Effector memory CD4-positive, alpha-beta T cell (primary cell): ENCODE measurements around the gene MAP3K8.
"Not testable (repeated sequence)": the region's sequence is repeated elsewhere in the genome, so short reads cannot be mapped to it uniquely, and the experiment has no call there.

Experiments used
- DNase-seq, 3 donors: peaks; one replicate each; pipeline ENCODE4 v3.0.0-alpha.2; 2020
- H3K27ac ChIP-seq: 2 replicates; pipeline ENCODE4 v1.7.0; 2013; ENCODE audit warnings: mild to moderate bottlenecking, low read length, moderate library complexity; ENCODE audit not compliant: insufficient read depth, poor library complexity, severe bottlenecking
- H3K27me3 ChIP-seq: replicated peaks from 2 replicates; pipeline ENCODE4 v1.7.0; 2013; ENCODE audit warnings: mild to moderate bottlenecking, low read length; ENCODE audit not compliant: insufficient read depth, control insufficient read depth, poor library complexity, severe bottlenecking
- H3K36me3 ChIP-seq: 2 replicates; pipeline ENCODE4 v1.7.0; 2013; ENCODE audit warnings: mild to moderate bottlenecking, low read length, moderate library complexity; ENCODE audit not compliant: control insufficient read depth, insufficient read depth
- H3K4me1 ChIP-seq: 2 replicates; pipeline ENCODE4 v1.7.0; 2013; ENCODE audit warnings: low read length, mild to moderate bottlenecking; ENCODE audit not compliant: control insufficient read depth, insufficient read depth, poor library complexity, severe bottlenecking
- H3K4me3 ChIP-seq: 2 replicates; pipeline ENCODE4 v1.7.0; 2013; ENCODE audit warnings: low read length, low read depth, mild to moderate bottlenecking; ENCODE audit not compliant: insufficient read depth, poor library complexity, severe bottlenecking
- H3K9me3 ChIP-seq: 2 replicates; pipeline ENCODE4 v1.7.0; 2013; ENCODE audit warnings: mild to moderate bottlenecking, low read length, moderate library complexity; ENCODE audit not compliant: control insufficient read depth

MAP3K8 gene

DNA sequence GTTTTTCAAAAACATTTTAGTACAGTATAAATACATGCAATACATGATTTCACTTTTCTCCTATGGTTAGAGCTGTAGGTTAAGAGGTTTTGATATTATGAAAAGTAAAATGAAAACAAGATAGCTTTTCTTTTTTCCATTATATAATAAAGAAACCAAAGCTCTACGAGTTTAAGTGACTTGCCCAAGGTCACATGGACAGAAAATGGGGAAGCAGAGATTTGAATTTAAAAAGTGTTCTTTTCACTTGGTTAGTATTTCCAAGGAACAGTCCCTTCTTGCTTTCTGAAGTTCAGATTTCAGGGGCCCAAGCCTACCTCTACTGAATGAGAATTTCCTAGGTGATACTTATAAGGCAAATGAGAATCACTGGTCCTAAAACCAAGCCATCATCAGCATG lies 13.2 kb upstream of the MAP3K8 start:
- no peaks in the 10 kb centered on the region for H3K36me3 ChIP-seq
- no peak overlapping the region for H3K27ac ChIP-seq
- H3K9me3 ChIP-seq: no peaks in the 10 kb centered on the region
- DNase-seq: no peak
- H3K27me3 ChIP-seq: no peaks in the 10 kb centered on the region
- no peak overlapping the region for H3K4me3 ChIP-seq
- H3K4me1 ChIP-seq: peaks cover 3% of the 10 kb centered on the region

GRCh38 chr10:30422151-30422695 lies 11.8 kb upstream of the MAP3K8 start:
- peaks cover 3% of the 10 kb centered on the region for H3K4me1 ChIP-seq

DNA sequence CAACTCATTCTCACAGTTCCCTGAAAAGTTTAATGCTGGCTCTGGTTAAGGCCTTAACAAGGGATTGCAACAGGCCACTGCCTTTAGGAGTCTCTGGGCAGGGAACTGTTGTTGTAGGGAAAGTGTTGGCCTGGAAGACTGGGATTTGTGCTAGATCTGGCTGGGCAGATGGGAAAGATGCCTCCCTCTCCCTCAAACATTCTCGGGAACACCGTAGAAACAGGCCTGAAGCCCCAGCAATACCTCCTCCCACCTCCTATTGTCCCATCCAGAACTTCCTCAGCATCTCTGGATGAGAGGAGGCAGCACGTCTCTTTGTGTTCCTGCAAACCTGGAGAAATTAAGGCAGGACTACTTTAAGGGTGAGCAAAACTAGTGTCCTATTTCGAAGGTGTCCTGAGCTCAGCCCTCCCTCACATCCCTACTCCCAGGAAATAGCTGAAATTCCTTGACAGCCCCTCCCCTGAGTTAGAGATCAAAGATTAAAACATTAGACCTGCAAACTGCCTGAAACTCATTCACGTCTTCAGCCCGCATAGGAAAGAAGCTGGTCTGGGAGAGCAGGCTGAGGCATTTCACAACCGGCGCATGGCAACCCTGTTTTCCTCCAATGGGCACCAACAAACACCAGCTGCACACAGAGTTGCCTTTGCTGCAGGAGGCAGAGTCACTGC lies 10.9 kb upstream of the MAP3K8 start:
- H3K4me3 ChIP-seq: no peak overlapping the region
- H3K36me3 ChIP-seq: no peaks in the 10 kb centered on the region
- no peak for DNase-seq
- H3K9me3 ChIP-seq: no peaks in the 10 kb centered on the region
- H3K27me3 ChIP-seq: no peaks in the 10 kb centered on the region
- peaks cover 11% of the 10 kb centered on the region for H3K4me1 ChIP-seq
- no peak overlapping the region for H3K27ac ChIP-seq

More at GRCh38 chr10:30422151-30422695, 11.8 kb upstream of the MAP3K8 start:
- Histone ChIP-seq H3K27ac (no peak overlapping the region), H3K4me3 (no peak overlapping the region), H3K27me3 (no peaks in the 10 kb centered on the region), H3K9me3 (no peaks in the 10 kb centered on the region), H3K36me3 (no peaks in the 10 kb centered on the region)
- no peak for DNase-seq

GRCh38 chr10:30423655-30424275 lies 10.2 kb upstream of the MAP3K8 start:
- not testable (repeated sequence) for H3K9me3 ChIP-seq, H3K4me3 ChIP-seq, H3K27ac ChIP-seq, H3K27me3 ChIP-seq, H3K36me3 ChIP-seq, DNase-seq
- peaks cover 11% of the 10 kb centered on the region for H3K4me1 ChIP-seq

GRCh38 chr10:30425336-30426075 lies 8.5 kb upstream of the MAP3K8 start:
- no peak for DNase-seq
- H3K27ac ChIP-seq: no peak overlapping the region
- H3K4me1 ChIP-seq: peaks cover 8% of the 10 kb centered on the region
- no peak overlapping the region for H3K4me3 ChIP-seq
- H3K27me3 ChIP-seq: no peaks in the 10 kb centered on the region
- no peaks in the 10 kb centered on the region for H3K9me3 ChIP-seq
- no peaks in the 10 kb centered on the region for H3K36me3 ChIP-seq

- H3K36me3 ChIP-seq: no peaks in the 10 kb centered on the region
- no peak for DNase-seq
- H3K9me3 ChIP-seq: no peaks in the 10 kb centered on the region
- H3K4me3 ChIP-seq: no peak overlapping the region
- peaks cover 13% of the 10 kb centered on the region for H3K4me1 ChIP-seq
- H3K27me3 ChIP-seq: no peaks in the 10 kb centered on the region
- no peak overlapping the region for H3K27ac ChIP-seq
Measured at GRCh38 chr10:30430544-30431298, 3.3 kb upstream of the MAP3K8 start.

- no peak for DNase-seq
- Histone ChIP-seq H3K4me3 (no peak overlapping the region), H3K4me1 (peaks cover 21% of the 10 kb centered on the region)
Measured at GRCh38 chr10:30431435-30431911, 2.5 kb upstream of the MAP3K8 start.

DNA sequence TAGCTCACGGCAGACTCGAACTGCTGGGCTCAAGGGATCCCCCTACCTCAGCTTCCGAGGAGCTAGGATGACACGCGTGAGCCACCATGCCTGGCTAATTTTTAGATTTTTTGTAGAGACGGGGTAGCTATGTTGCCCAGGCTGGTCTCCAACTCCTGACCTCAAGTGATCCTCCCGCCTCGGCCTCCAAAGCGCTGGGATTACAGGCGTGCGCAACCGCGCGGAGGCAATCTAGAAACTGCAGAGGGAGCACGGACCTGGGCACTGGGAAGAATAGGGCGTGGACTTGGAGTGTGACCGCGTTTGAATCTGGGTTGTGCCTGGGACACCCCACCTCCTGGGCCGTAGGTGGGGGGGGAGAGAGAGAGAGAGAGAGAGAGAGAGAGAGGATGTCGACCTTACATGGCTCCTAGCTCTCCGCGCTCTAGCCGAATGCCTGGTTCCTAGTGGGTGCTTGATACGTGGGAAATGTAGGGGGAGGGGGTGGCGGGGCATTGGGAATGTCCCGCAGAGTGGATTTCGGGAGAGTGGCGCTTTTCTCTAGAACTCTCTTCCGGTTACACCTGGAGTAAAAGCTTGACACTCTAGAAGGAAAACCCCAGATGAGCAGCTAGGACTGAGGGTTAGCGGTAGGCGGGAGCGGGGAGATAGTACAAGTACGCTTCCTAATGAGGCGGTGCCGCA lies 1.2 kb upstream of the MAP3K8 start:
- no peak for DNase-seq
- H3K4me1 ChIP-seq: peaks cover 17% of the 10 kb centered on the region
- no peaks in the 10 kb centered on the region for H3K9me3 ChIP-seq
- H3K4me3 ChIP-seq: peak overlapping the region; percentile 97
- H3K27me3 ChIP-seq: no peaks in the 10 kb centered on the region
- H3K27ac ChIP-seq: peak overlapping the region; percentile 85
- H3K36me3 ChIP-seq: no peaks in the 10 kb centered on the region

More at GRCh38 chr10:30431435-30431911, 2.5 kb upstream of the MAP3K8 start:
- no peaks in the 10 kb centered on the region for H3K36me3 ChIP-seq
- H3K9me3 ChIP-seq: no peaks in the 10 kb centered on the region
- H3K27me3 ChIP-seq: no peaks in the 10 kb centered on the region
- no peak overlapping the region for H3K27ac ChIP-seq

GRCh38 chr10:30433306-30433729 lies 666 bp upstream of the MAP3K8 start:
- Histone ChIP-seq H3K27ac (peak overlapping the region; percentile 85), H3K36me3 (no peaks in the 10 kb centered on the region), H3K4me1 (peaks cover 16% of the 10 kb centered on the region), H3K27me3 (no peaks in the 10 kb centered on the region), H3K4me3 (peak overlapping the region; percentile 97), H3K9me3 (no peaks in the 10 kb centered on the region)
- peak in 2 of 3 donors; percentile 11 to 27 for DNase-seq
